ENCODE measurements around the gene ERCC3.

The ERCC3 gene

DNA sequence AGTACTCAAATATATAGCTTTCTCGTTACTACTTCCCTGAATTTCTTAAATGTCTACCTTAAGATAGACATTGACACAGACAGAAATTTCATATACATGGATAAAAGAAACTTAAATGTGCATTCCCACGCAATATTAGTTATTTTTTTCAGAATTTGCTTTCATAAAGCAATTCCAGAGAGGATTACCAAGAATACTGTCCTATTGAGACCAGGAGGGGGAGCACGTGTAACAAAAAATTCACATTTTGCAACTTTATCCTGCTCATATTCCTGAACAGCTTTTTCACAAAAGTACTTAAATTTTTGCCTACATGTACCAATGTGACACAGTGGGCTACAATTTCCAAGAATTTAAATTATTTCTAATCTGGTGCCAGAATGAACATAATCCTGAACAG, 30.7 kb upstream of the ERCC3 start:
- in situ Hi-C loops (cut with MboI; ENCODE audit: low sequenced_read_pairs, unreplicated experiment), result no loop called here
- DNase-seq (ENCODE audit: low spot score), result no peak
- TF ChIP-seq, protein P1, sequence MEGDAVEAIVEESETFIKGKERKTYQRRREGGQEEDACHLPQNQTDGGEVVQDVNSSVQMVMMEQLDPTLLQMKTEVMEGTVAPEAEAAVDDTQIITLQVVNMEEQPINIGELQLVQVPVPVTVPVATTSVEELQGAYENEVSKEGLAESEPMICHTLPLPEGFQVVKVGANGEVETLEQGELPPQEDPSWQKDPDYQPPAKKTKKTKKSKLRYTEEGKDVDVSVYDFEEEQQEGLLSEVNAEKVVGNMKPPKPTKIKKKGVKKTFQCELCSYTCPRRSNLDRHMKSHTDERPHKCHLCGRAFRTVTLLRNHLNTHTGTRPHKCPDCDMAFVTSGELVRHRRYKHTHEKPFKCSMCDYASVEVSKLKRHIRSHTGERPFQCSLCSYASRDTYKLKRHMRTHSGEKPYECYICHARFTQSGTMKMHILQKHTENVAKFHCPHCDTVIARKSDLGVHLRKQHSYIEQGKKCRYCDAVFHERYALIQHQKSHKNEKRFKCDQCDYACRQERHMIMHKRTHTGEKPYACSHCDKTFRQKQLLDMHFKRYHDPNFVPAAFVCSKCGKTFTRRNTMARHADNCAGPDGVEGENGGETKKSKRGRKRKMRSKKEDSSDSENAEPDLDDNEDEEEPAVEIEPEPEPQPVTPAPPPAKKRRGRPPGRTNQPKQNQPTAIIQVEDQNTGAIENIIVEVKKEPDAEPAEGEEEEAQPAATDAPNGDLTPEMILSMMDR (IDR thresholded peaks at IDR 0.05; ENCODE audit: borderline replicate concordance, control extremely low read depth, extremely low read depth, insufficient read depth, missing control alignments), result peak; percentile 22

DNA sequence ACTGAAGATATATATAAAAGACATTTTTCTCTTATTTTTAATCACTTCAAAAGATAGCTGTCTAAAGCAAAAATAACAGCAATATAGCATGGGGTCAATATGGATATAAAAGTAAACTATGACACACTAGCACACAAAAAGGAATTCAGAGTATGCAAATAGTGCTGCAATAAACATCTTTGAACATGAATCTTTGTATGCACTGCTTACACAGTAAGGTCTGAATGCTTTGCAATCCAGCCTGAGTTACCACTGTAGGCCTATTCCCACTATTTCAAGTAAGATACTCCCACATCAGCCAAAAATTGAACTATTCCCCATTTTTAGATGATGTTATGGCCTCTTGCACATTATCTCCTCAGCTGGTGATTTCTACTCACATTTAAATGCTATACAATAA, 27.4 kb upstream of the ERCC3 start:
- in situ Hi-C loops (cut with MboI; ENCODE audit: low sequenced_read_pairs, unreplicated experiment), result no loop called here
- TF ChIP-seq, protein P1 (IDR thresholded peaks at IDR 0.05; ENCODE audit: borderline replicate concordance, control extremely low read depth, extremely low read depth, insufficient read depth, missing control alignments), result no peak
- no peak for DNase-seq (ENCODE audit: low spot score)

DNA sequence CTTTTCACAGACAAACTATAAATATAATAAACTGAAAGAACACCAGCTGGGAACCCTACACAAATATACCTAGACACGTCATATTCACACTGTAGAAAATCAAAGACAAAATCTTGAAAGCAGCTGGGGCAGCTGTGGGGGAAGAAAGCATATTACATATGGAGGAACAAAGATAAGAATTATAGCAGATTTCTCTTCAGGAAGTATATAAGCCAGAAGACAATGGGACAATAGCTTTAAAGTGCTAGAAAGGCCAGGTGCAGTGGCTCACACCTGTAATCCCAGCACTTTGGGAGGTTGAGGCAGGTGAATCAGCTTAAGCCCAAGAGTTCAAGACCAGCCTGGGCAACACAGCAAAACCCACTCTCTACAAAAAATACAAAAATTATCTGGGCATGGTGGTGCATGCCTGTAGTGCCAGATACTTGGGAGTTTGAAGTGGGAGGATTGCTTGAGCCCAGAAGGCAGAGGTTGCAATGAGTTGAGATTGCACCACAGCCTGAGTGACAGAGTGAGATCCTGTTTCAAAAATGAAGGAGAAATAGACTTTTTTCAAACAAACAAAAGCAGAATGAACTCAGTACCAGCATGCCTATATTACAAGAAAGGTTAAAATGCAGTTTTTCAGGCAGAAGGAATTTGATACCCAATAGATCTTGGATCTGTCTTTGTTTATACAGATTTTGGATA, 26.8 kb upstream of the ERCC3 start:
- TF ChIP-seq, protein P1 (IDR thresholded peaks at IDR 0.05; ENCODE audit: borderline replicate concordance, control extremely low read depth, extremely low read depth, insufficient read depth, missing control alignments), result no peak
- DNase-seq (ENCODE audit: low spot score), result no peak
- in situ Hi-C loops (cut with MboI; ENCODE audit: low sequenced_read_pairs, unreplicated experiment), result no loop called here

DNA sequence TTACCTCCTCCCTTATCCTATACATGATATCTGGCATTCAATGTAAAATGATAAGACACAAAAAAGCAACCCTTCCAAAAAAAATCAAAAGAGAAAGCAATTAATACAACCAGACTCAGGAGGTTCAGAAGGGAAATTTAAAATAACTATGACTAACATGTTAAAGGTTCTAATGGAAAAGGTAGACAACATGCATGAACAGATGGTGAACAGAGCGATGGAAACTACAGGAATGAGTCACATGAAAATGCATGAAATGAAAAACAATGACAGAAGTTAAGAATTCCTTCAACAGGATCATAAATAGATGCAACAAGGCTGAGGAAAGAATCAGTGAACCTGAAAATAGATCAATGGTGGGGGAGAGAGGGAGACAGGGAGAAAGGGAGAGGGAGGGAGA, 26.1 kb upstream of the ERCC3 start:
- no peak for DNase-seq (ENCODE audit: low spot score)
- in situ Hi-C loops (cut with MboI; ENCODE audit: low sequenced_read_pairs, unreplicated experiment), result no loop called here

DNA sequence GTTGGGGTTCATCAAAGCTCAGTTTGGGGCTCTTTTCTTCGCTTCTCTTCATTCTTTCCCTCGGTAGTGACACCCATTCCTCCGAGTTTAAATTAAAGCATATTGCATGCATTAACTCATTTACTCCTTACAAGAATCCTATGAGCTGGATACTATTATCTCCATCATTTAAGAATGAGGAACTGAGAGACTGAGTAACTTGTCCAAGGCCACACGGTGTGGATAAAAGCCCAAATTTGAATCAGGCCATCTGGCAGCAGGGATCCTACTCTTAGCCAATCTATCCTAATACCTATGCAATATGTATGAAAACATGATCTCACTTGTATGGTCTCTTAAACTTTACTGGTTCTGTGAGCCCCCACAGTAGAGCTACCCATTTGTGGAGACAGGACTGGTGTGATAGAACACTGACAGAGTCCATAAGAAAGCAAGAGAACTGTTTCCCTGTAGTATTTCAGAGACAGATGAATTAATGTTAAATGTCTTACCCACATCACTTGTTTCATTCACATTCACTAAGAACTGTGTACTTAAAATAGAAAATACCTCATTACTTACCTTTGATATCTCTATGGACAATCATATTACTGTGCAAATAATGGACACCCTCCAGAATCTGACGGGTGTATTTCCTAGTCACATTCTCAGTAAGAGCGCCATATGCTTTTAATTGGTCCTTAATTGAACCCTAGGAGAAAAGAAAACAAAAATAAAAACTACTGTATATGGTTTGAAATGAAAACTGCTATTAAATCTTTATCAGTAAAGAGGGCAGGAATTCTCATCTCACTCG, 20.4 kb upstream of the ERCC3 start:
- in situ Hi-C loops (cut with MboI; ENCODE audit: low sequenced_read_pairs, unreplicated experiment), result no loop called here
- TF ChIP-seq, protein P1 (IDR thresholded peaks at IDR 0.05; ENCODE audit: borderline replicate concordance, control extremely low read depth, extremely low read depth, insufficient read depth, missing control alignments), result no peak
- DNase-seq (ENCODE audit: low spot score), result no peak

More for the DNA sequence above, 26.1 kb upstream of the ERCC3 start:
- TF ChIP-seq, protein P1 (IDR thresholded peaks at IDR 0.05; ENCODE audit: borderline replicate concordance, control extremely low read depth, extremely low read depth, insufficient read depth, missing control alignments), result no peak

DNA sequence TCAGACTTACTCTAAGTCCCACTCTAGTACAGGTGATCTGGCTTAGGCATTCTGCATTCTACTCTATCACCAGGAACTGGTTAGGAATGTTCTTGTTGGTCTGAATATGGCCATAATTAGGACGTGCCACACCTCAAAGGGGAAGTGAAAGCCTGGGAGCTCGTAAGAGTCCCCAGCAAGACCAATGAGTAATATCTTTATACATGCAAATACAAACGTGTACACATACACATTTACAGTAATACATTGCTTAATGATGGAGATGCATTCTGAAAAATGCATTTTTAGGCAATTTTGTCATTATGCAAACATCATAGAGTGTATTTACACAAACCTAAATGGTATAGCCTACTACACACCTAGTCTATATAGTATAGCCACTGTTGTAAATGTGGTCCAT, 19.5 kb upstream of the ERCC3 start:
- in situ Hi-C loops (cut with MboI; ENCODE audit: low sequenced_read_pairs, unreplicated experiment), result no loop called here
- TF ChIP-seq, protein P1 (IDR thresholded peaks at IDR 0.05; ENCODE audit: borderline replicate concordance, control extremely low read depth, extremely low read depth, insufficient read depth, missing control alignments), result no peak
- peak; percentile 48 for DNase-seq (ENCODE audit: low spot score)

All from GM13976 (cell line).